ENCODE measurements around the gene SYNE2. TPM values are rescaled to one million over a fixed set of nuclear protein-coding genes. Genes with fewer than 3 reads are reported as not detected.

The SYNE2 gene
- total and polyA plus RNA-seq, 10 of the 15 experiments (the other 5 are each of a cell fraction or from before 2014, with no cell fraction given): 2.1 to 52.7 (median 38.1) TPM

DNA sequence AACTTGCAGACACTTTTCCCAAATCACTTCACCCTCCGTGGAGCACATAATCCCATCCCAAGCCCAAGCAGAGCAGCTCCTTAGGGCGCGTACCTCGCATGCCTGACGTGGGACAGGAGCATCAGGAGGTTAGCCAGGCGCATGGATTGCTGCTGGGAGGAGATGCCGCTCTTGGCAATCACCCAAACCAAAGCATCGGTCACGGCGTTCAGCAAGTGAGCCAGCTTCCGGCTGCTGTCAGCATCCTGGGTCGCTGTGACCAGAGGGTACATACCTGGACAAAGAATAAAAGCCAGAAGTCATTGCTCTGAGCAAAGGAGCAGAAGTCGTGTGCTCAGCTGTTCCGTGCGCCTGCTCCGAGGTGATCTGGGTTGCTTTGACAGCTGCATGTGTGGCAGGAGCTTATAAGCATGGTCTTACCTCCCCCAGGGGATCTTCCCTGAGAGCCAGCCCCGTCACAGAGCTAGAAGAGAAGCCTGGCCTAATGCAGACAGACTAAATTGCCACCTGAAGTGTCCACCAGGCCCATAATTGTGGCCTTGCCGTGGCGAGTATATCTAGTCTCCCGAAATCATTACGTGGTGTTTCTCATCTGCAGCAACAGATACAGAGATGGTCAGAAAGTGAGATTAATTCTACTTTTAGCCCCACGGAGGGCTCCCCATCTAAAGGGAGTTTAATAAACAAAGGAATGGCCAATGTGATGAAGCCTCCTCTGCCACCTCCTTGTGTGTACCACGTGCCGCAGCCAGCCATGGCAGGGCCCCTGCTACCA, 382.3 kb downstream of the SYNE2 start (continued):
- TF ChIP-seq, protein P1, sequence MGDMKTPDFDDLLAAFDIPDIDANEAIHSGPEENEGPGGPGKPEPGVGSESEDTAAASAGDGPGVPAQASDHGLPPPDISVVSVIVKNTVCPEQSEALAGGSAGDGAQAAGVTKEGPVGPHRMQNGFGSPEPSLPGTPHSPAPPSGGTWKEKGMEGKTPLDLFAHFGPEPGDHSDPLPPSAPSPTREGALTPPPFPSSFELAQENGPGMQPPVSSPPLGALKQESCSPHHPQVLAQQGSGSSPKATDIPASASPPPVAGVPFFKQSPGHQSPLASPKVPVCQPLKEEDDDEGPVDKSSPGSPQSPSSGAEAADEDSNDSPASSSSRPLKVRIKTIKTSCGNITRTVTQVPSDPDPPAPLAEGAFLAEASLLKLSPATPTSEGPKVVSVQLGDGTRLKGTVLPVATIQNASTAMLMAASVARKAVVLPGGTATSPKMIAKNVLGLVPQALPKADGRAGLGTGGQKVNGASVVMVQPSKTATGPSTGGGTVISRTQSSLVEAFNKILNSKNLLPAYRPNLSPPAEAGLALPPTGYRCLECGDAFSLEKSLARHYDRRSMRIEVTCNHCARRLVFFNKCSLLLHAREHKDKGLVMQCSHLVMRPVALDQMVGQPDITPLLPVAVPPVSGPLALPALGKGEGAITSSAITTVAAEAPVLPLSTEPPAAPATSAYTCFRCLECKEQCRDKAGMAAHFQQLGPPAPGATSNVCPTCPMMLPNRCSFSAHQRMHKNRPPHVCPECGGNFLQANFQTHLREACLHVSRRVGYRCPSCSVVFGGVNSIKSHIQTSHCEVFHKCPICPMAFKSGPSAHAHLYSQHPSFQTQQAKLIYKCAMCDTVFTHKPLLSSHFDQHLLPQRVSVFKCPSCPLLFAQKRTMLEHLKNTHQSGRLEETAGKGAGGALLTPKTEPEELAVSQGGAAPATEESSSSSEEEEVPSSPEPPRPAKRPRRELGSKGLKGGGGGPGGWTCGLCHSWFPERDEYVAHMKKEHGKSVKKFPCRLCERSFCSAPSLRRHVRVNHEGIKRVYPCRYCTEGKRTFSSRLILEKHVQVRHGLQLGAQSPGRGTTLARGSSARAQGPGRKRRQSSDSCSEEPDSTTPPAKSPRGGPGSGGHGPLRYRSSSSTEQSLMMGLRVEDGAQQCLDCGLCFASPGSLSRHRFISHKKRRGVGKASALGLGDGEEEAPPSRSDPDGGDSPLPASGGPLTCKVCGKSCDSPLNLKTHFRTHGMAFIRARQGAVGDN (IDR thresholded peaks at IDR 0.05): peak; percentile 93; the same call in 1 of the 2 replicates
- TF ChIP-seq RAD51 (IDR thresholded peaks at IDR 0.05) (peak; percentile 70; the same call in 1 of the 2 replicates), POLR2AphosphoS5 (IDR thresholded peaks at IDR 0.05; ENCODE audit: low read length) (peak; percentile 70; the same call in 1 of the 2 replicates), HDGF (IDR thresholded peaks at IDR 0.05) (0 out of 2 replicates have a peak, but pooled peaks have one; percentile 28), POLR2A (IDR thresholded peaks at IDR 0.05; ENCODE audit: low read depth, low read length) (peak; percentile 25; the same call in 1 of the 2 replicates), EP300 (IDR thresholded peaks at IDR 0.05; ENCODE audit: borderline replicate concordance in 1 of 2, control insufficient read depth in 1 of 2, low read depth in 2 of 2, low read length in 2 of 2) (no peak; a peak in 1 of 4 replicates), SP1 (IDR thresholded peaks at IDR 0.05; ENCODE audit: low read depth, low read length) (no peak), BHLHE40 (IDR thresholded peaks at IDR 0.05; ENCODE audit: borderline replicate concordance in 1 of 2, low read depth in 2 of 2, low read length in 1 of 2) (peak in 1 of 2 experiments; percentile 23; a peak in 1 of 4 replicates), IKZF1 (conservative IDR thresholded peaks at IDR 0.05) (peak; percentile 31; the same call in 1 of the 2 replicates), STAT3 (IDR thresholded peaks at IDR 0.05; ENCODE audit: low read depth, low read length) (no peak), IKZF2 (IDR thresholded peaks at IDR 0.05) (peak; percentile 53 to 63; a peak in 2 of 4 replicates), KDM1A (IDR thresholded peaks at IDR 0.05; ENCODE audit: borderline replicate concordance) (no peak), ZSCAN29 (IDR thresholded peaks at IDR 0.05) (no peak), ZNF384 (IDR thresholded peaks at IDR 0.05; ENCODE audit: borderline replicate concordance, low read depth, low read length) (no peak), NFIC (IDR thresholded peaks at IDR 0.05; ENCODE audit: low read depth, low read length) (no peak)
- TF ChIP-seq, protein P2, sequence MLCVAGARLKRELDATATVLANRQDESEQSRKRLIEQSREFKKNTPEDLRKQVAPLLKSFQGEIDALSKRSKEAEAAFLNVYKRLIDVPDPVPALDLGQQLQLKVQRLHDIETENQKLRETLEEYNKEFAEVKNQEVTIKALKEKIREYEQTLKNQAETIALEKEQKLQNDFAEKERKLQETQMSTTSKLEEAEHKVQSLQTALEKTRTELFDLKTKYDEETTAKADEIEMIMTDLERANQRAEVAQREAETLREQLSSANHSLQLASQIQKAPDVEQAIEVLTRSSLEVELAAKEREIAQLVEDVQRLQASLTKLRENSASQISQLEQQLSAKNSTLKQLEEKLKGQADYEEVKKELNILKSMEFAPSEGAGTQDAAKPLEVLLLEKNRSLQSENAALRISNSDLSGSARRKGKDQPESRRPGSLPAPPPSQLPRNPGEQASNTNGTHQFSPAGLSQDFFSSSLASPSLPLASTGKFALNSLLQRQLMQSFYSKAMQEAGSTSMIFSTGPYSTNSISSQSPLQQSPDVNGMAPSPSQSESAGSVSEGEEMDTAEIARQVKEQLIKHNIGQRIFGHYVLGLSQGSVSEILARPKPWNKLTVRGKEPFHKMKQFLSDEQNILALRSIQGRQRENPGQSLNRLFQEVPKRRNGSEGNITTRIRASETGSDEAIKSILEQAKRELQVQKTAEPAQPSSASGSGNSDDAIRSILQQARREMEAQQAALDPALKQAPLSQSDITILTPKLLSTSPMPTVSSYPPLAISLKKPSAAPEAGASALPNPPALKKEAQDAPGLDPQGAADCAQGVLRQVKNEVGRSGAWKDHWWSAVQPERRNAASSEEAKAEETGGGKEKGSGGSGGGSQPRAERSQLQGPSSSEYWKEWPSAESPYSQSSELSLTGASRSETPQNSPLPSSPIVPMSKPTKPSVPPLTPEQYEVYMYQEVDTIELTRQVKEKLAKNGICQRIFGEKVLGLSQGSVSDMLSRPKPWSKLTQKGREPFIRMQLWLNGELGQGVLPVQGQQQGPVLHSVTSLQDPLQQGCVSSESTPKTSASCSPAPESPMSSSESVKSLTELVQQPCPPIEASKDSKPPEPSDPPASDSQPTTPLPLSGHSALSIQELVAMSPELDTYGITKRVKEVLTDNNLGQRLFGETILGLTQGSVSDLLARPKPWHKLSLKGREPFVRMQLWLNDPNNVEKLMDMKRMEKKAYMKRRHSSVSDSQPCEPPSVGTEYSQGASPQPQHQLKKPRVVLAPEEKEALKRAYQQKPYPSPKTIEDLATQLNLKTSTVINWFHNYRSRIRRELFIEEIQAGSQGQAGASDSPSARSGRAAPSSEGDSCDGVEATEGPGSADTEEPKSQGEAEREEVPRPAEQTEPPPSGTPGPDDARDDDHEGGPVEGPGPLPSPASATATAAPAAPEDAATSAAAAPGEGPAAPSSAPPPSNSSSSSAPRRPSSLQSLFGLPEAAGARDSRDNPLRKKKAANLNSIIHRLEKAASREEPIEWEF (IDR thresholded peaks at IDR 0.05; ENCODE audit: insufficient replicate concordance, low read depth, low read length): no peak
- TF ChIP-seq, protein P3, sequence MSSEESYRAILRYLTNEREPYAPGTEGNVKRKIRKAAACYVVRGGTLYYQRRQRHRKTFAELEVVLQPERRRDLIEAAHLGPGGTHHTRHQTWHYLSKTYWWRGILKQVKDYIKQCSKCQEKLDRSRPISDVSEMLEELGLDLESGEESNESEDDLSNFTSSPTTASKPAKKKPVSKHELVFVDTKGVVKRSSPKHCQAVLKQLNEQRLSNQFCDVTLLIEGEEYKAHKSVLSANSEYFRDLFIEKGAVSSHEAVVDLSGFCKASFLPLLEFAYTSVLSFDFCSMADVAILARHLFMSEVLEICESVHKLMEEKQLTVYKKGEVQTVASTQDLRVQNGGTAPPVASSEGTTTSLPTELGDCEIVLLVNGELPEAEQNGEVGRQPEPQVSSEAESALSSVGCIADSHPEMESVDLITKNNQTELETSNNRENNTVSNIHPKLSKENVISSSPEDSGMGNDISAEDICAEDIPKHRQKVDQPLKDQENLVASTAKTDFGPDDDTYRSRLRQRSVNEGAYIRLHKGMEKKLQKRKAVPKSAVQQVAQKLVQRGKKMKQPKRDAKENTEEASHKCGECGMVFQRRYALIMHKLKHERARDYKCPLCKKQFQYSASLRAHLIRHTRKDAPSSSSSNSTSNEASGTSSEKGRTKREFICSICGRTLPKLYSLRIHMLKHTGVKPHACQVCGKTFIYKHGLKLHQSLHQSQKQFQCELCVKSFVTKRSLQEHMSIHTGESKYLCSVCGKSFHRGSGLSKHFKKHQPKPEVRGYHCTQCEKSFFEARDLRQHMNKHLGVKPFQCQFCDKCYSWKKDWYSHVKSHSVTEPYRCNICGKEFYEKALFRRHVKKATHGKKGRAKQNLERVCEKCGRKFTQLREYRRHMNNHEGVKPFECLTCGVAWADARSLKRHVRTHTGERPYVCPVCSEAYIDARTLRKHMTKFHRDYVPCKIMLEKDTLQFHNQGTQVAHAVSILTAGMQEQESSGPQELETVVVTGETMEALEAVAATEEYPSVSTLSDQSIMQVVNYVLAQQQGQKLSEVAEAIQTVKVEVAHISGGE (CRISPR knock-in tag; IDR thresholded peaks at IDR 0.05): no peak
